K562 (cell line): ENCODE measurements around the gene MOK. TPM values are rescaled to one million over a fixed set of nuclear protein-coding genes. Genes with fewer than 3 reads are reported as not detected.

Experiments
- ATAC-seq: fragments of 200-7000 bp; cut with Tn5 transposase; 3 replicates; pipeline ENCODE4 v1.9.1; 2020; ENCODE audit warnings: moderate library complexity
- BruUV-seq: library from RNA; stranded (reverse); fragments of 400-500 nt; replicated peaks from 2 replicates; lab custom pipeline; 2021; lab: Mats Ljungman, UMichigan
- CTCF ChIA-PET: fragments of 300-600 bp; formaldehyde crosslinking; extraction: SDS; loops from one replicate; lab custom pipeline; 2021; ENCODE audit warnings: low intra/inter-chr PET ratio; lab: Yijun Ruan, JAX
- POLR2A ChIA-PET: fragments of 300-600, 350-650 bp; sonication (Branson Sonifier 250); formaldehyde crosslinking; extraction: SDS; loops from one replicate; lab custom pipeline; 2021; ENCODE audit warnings: antibody characterized with exemption, inconsistent platforms; lab: Yijun Ruan, JAX
- DNase-seq, 4 experiments: peaks; one replicate each; pipeline versions ENCODE4 v3.0.0 to v3.0.0-alpha.2; 2011 to 2018; ENCODE audit warnings: low spot score in 3 of 4, mixed read lengths in 3 of 4; ENCODE audit errors: extremely low read depth in 1 of 4
- FAIRE-seq: peaks from 2 replicates; lab custom pipeline; 2011; peaks lifted over from hg19 to GRCh38; lab: Jason Lieb, UNC
- H2AFZ ChIP-seq: 2 replicates; pipeline ENCODE4 v1.6.0; 2011; ENCODE audit warnings: low read depth, low read length, control low read depth, inconsistent platforms
- H3K27ac ChIP-seq: fragments of 200-600 bp; 3 replicates; pipeline ENCODE4 v1.8.0; 2011; ENCODE audit warnings: low read depth, mild to moderate bottlenecking, control low read depth, inconsistent platforms, low read length, moderate library complexity, mixed read lengths; ENCODE audit errors: extremely low read depth
- H3K27me3 ChIP-seq, 2 experiments: fragments of 300-600 bp in 1 of 2; 2 replicates in 1 of 2; 3 replicates in 1 of 2; pipeline versions ENCODE4 v1.6.0 to v1.8.0; 2011; ENCODE audit warnings: inconsistent platforms in 2 of 2, low read length in 2 of 2, mild to moderate bottlenecking in 1 of 2, mixed read lengths in 1 of 2, moderate library complexity in 1 of 2; ENCODE audit not compliant: control insufficient read depth in 2 of 2, insufficient read depth in 2 of 2
- H3K36me3 ChIP-seq: fragments of 300-600 bp; 3 replicates; pipeline ENCODE4 v1.8.0; 2011; ENCODE audit warnings: mild to moderate bottlenecking, low read length, inconsistent platforms; ENCODE audit not compliant: control insufficient read depth, insufficient read depth
- H3K4me1 ChIP-seq, 2 experiments: fragments of 200-600 bp in 1 of 2; replicated peaks in 1 of 2; 2 replicates in 1 of 2; 3 replicates in 1 of 2; pipeline versions ENCODE4 v1.5.1 to v1.8.0; 2011; ENCODE audit warnings: inconsistent platforms in 2 of 2, low read length in 2 of 2, mild to moderate bottlenecking in 1 of 2, mixed read lengths in 1 of 2, moderate library complexity in 1 of 2; ENCODE audit not compliant: control insufficient read depth in 2 of 2, insufficient read depth in 2 of 2
- H3K4me2 ChIP-seq: 2 replicates; pipeline ENCODE4 v1.6.1; 2011; ENCODE audit warnings: low read length, control low read depth, inconsistent platforms, mixed read lengths; ENCODE audit not compliant: insufficient read depth
- H3K4me3 ChIP-seq: fragments of 200-600 bp; sonication (generic), shearing (Covaris generic); 2 replicates; pipeline ENCODE4 v1.5.1; 2016; ENCODE audit warnings: control low read depth, inconsistent platforms
- H3K79me2 ChIP-seq: fragments of 200-600 bp; 3 replicates; pipeline ENCODE4 v1.8.0; 2011; ENCODE audit warnings: low read length, inconsistent platforms; ENCODE audit not compliant: control insufficient read depth, insufficient read depth
- H3K9ac ChIP-seq, 2 experiments: 2 replicates each; pipeline versions ENCODE4 v1.6.0 to v1.6.1; 2011; ENCODE audit warnings: low read depth in 2 of 2, low read length in 2 of 2, control low read depth in 1 of 2, inconsistent platforms in 1 of 2, mild to moderate bottlenecking in 1 of 2, mixed read lengths in 1 of 2; ENCODE audit not compliant: insufficient read depth in 1 of 2
- H3K9me1 ChIP-seq: one replicate; pipeline ENCODE4 v1.6.0; 2011; ENCODE audit warnings: inconsistent platforms, mild to moderate bottlenecking, low read length, moderate library complexity; ENCODE audit not compliant: control insufficient read depth, insufficient read depth
- H3K9me3 ChIP-seq: replicated peaks from 2 replicates; pipeline ENCODE4 v1.5.1; 2011; ENCODE audit warnings: low read depth, low read length, inconsistent platforms; ENCODE audit not compliant: control insufficient read depth, insufficient read depth
- H4K20me1 ChIP-seq: replicated peaks from 2 replicates; pipeline ENCODE4 v1.6.1; 2011; ENCODE audit warnings: low read length, inconsistent platforms, mixed read lengths; ENCODE audit not compliant: control insufficient read depth, insufficient read depth
- ASH1L ChIP-seq: fragments of 450-650 bp; IDR thresholded peaks from 2 replicates; pipeline ENCODE4 v1.6.1; 2018; ENCODE audit warnings: borderline replicate concordance, mild to moderate bottlenecking, low read depth; ENCODE audit not compliant: partially characterized antibody
- CBX8 ChIP-seq: fragments of 200-600 bp; sonication (generic); IDR thresholded peaks from 2 replicates; pipeline ENCODE4 v1.6.1; 2012; ENCODE audit warnings: borderline replicate concordance, mixed run types, low read depth, mild to moderate bottlenecking, moderate library complexity, mixed read lengths, low read length, control low read depth, inconsistent platforms; ENCODE audit not compliant: poor library complexity, severe bottlenecking; ENCODE audit errors: extremely low read depth
- CSDE1 ChIP-seq, 2 experiments: fragments of 450-650 bp; IDR thresholded peaks; 2 replicates each; pipeline ENCODE4 v1.6.1; 2016; ENCODE audit warnings: mild to moderate bottlenecking in 1 of 2
- HNRNPK ChIP-seq: fragments of 200-400 bp; formaldehyde crosslinking; IDR thresholded peaks from one replicate; pipeline ENCODE4 v1.6.1; 2018; ENCODE audit warnings: mild to moderate bottlenecking, low read depth, low read length; ENCODE audit not compliant: poor library complexity, severe bottlenecking
- NBN ChIP-seq: fragments of 450-650 bp; IDR thresholded peaks from 2 replicates; pipeline ENCODE4 v1.6.1; 2016; ENCODE audit warnings: low read depth, mild to moderate bottlenecking
- NR2C2 ChIP-seq, 2 experiments: fragments of 200-800 bp in 1 of 2; sonication (Bioruptor generic) in 1 of 2; sonication (generic) in 1 of 2; formaldehyde crosslinking in 1 of 2; IDR thresholded peaks; 2 replicates each; pipeline versions ENCODE4 v1.6.1 to v1.8.0; 2016 to 2022; ENCODE audit warnings: mild to moderate bottlenecking in 1 of 2, missing compliant biosample characterization in 1 of 2, missing genetic modification characterization in 1 of 2, missing genetic modification reagents in 1 of 2
- RHOXF2B ChIP-seq: fragments of 250-450 bp; sonication (Bioruptor Pico); conservative IDR thresholded peaks from 2 replicates; pipeline ENCODE4 v1.5.1; 2021
- SMARCA5 ChIP-seq: fragments of 450-650 bp; IDR thresholded peaks from 2 replicates; pipeline ENCODE4 v1.6.1; 2016
- SNRNP70 ChIP-seq: fragments of 200-400 bp; formaldehyde crosslinking; optimal IDR thresholded peaks from 2 replicates; pipeline ENCODE3; 2017; ENCODE audit warnings: low read depth, low read length
- STAT5B ChIP-seq: fragments of 250-450 bp; sonication (Bioruptor Pico); IDR thresholded peaks from 2 replicates; pipeline ENCODE4 v1.8.0; 2021; ENCODE audit warnings: mild to moderate bottlenecking, inconsistent platforms
- ZNF146 ChIP-seq: IDR thresholded peaks from one replicate; pipeline ENCODE4 v1.6.1; 2018; ENCODE audit warnings: missing compliant biosample characterization; ENCODE audit not compliant: unreplicated experiment
- ZNF274 ChIP-seq: IDR thresholded peaks from 2 replicates; pipeline ENCODE4 v1.6.1; 2011; ENCODE audit warnings: low read depth, mild to moderate bottlenecking, low read length, moderate library complexity, borderline replicate concordance
- WGBS: fragments of 100-300 bp; shearing (Covaris generic); methylation state at CpG from one replicate; pipeline ENCODE4 v1.1.6; 2016; ENCODE audit warnings: low coverage, mixed read lengths; ENCODE audit not compliant: insufficient coverage; ENCODE audit errors: missing lambda C conversion rate; 5-methylcytosine and 5-hydroxymethylcytosine counted together
- in situ Hi-C: fragments of 300-500 bp; cut with MboI; formaldehyde crosslinking; loops from 4 replicates; pipeline ENCODE4 v1.15.0; 2018; ENCODE audit warnings: inconsistent platforms, mixed read lengths
- intact Hi-C: fragments of 100-400 bp; cut with micrococcal nuclease; formaldehyde crosslinking; loops from 2 replicates; pipeline ENCODE4 v1.14.2; 2022
- polyA plus RNA-seq, 8 experiments: library from polyadenylated mRNA; depleted of rRNA in 4 of 8; stranded (reverse) in 5 of 8; unstranded in 3 of 8; fragments of >200 nt; fragmentation: Nextera tagmentation in 2 of 8; fragmentation: Illumina TruSeq in 1 of 8; extraction: Ambion mirVana in 2 of 8; extraction: Trizol in 1 of 8; gene quantifications; 2 replicates each; pipeline versions ENCODE4 v1.2.1 to v1.2.3, GENCODE V29; 2011 to 2014; ENCODE audit warnings: inconsistent platforms in 1 of 8, missing spikeins in 1 of 8
- total RNA-seq, 7 experiments: library from RNA; depleted of rRNA in 6 of 7; stranded (reverse); fragments of >200 nt in 6 of 7; fragmentation: Illumina TruSeq in 2 of 7; extraction: Trizol in 2 of 7; gene quantifications; 2 replicates each; pipeline versions ENCODE4 v1.2.1 to v1.2.3, GENCODE V29; 2011 to 2021; ENCODE audit warnings: low replicate concordance in 1 of 7
- TF ChIP-seq, protein P1 (sequence below): IDR thresholded peaks from 2 replicates; pipeline ENCODE4 v1.6.1; 2011; ENCODE audit not compliant: insufficient read length; ENCODE audit errors: extremely low read depth
- TF ChIP-seq, protein P2 (sequence below): fragments of 450-650 bp; IDR thresholded peaks from 2 replicates; pipeline ENCODE4 v1.6.1; 2016; ENCODE audit warnings: mild to moderate bottlenecking
- TF ChIP-seq, protein P3 (sequence below): fragments of 450-650 bp; IDR thresholded peaks from 2 replicates; pipeline ENCODE4 v1.6.1; 2016; ENCODE audit warnings: missing biosample characterization, missing genetic modification characterization

Gene MOK
- total and polyA plus RNA-seq, 9 of the 15 experiments (the other 6 are each of a cell fraction or from before 2014, with no cell fraction given): 1.3 to 8.4 (median 5.3) TPM

DNA sequence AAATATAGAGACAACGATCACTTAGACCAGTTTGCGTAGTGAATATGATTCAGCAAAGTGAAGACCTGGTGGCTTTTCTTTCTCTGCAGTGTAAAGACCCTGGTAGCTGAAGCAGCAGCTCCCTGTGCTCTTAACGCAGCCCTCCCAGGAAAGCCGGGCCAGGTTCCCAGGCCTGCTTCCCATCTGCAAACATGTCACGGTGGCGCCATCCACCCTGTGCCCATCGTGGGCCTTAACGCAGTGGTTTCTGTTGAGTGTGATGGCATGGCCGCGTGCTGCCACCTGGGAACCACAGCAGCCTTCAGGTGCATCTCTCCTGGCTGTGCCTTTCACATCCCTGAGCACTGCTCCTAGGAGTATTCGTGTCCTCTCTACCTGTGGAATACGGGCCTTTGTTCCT lies 93.7 kb downstream of the MOK start:
- Histone ChIP-seq H3K79me2 (no peaks in the 10 kb centered on the region; the same call in none of the 3 replicates), H4K20me1 (0 out of 2 replicates have a peak, but pooled peaks cover 6% of the 10 kb centered on the region), H3K9me3 (no peaks in the 10 kb centered on the region), H3K27ac (no peak overlapping the region), H3K4me2 (no peak overlapping the region), H3K4me3 (no peak overlapping the region), H2AFZ (no peak overlapping the region), H3K9me1 (no peaks in the 10 kb centered on the region), H3K36me3 (peaks cover 27% of the 10 kb centered on the region; the same call in 2 of the 3 replicates), H3K9ac (no peak overlapping the region), H3K27me3 (no peaks in the 10 kb centered on the region), H3K4me1 (peaks cover 0 to 9% of the 10 kb centered on the region in 2 experiments; a peak in 2 of 5 replicates)
- ATAC-seq: no peak
- BruUV-seq: no TSS peak
- WGBS: 95% methylated on average over 12 of the region's 12 CpGs
- TF ChIP-seq ZNF274: no peak
- TF ChIP-seq NBN: no peak
- TF ChIP-seq, protein P1, sequence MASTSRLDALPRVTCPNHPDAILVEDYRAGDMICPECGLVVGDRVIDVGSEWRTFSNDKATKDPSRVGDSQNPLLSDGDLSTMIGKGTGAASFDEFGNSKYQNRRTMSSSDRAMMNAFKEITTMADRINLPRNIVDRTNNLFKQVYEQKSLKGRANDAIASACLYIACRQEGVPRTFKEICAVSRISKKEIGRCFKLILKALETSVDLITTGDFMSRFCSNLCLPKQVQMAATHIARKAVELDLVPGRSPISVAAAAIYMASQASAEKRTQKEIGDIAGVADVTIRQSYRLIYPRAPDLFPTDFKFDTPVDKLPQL: no peak
- TF ChIP-seq SNRNP70: no peak
- no peak for TF ChIP-seq HNRNPK
- no peak for TF ChIP-seq RHOXF2B (CRISPR knock-in tag)
- no peak for TF ChIP-seq STAT5B (CRISPR knock-in tag)
- TF ChIP-seq CSDE1 (IDR thresholded peaks at IDR 0.05): no peak
- TF ChIP-seq ASH1L: no peak
- TF ChIP-seq CBX8: no peak
- TF ChIP-seq ZNF146: no peak
- TF ChIP-seq NR2C2 (CRISPR knock-in tag; IDR thresholded peaks at IDR 0.05): no peak
- TF ChIP-seq NR2C2 (tag; IDR thresholded peaks at IDR 0.05): no peak
- TF ChIP-seq, protein P2, sequence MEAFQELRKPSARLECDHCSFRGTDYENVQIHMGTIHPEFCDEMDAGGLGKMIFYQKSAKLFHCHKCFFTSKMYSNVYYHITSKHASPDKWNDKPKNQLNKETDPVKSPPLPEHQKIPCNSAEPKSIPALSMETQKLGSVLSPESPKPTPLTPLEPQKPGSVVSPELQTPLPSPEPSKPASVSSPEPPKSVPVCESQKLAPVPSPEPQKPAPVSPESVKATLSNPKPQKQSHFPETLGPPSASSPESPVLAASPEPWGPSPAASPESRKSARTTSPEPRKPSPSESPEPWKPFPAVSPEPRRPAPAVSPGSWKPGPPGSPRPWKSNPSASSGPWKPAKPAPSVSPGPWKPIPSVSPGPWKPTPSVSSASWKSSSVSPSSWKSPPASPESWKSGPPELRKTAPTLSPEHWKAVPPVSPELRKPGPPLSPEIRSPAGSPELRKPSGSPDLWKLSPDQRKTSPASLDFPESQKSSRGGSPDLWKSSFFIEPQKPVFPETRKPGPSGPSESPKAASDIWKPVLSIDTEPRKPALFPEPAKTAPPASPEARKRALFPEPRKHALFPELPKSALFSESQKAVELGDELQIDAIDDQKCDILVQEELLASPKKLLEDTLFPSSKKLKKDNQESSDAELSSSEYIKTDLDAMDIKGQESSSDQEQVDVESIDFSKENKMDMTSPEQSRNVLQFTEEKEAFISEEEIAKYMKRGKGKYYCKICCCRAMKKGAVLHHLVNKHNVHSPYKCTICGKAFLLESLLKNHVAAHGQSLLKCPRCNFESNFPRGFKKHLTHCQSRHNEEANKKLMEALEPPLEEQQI: no peak
- TF ChIP-seq, protein P3, sequence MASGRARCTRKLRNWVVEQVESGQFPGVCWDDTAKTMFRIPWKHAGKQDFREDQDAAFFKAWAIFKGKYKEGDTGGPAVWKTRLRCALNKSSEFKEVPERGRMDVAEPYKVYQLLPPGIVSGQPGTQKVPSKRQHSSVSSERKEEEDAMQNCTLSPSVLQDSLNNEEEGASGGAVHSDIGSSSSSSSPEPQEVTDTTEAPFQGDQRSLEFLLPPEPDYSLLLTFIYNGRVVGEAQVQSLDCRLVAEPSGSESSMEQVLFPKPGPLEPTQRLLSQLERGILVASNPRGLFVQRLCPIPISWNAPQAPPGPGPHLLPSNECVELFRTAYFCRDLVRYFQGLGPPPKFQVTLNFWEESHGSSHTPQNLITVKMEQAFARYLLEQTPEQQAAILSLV (tag): no peak
- no peak for TF ChIP-seq SMARCA5
- ChIA-PET CTCF (no interaction called here), POLR2A (no interaction called here)
- in situ Hi-C loops: no loop called here
- intact Hi-C loops: no loop called here
- no peak for DNase-seq
- FAIRE-seq: no peak
